Ovary (tissue), 9 donors: ENCODE measurements around the gene PEX14. TPM values are rescaled to one million over a fixed set of nuclear protein-coding genes. Genes with fewer than 3 reads are reported as not detected.
"Not testable (repeated sequence)": the region's sequence is repeated elsewhere in the genome, so short reads cannot be mapped to it uniquely, and the experiment has no call there.

Experiments used
- DNase-seq, 5 donors: peaks; one replicate each; pipeline ENCODE4 v3.0.0-alpha.2; 2019 to 2020
- H3K27ac ChIP-seq, 2 donors: fragments of 200-600 bp; one replicate each; pipeline versions ENCODE4 v1.5.1 to v1.8.0; 2019 to 2022
- H3K27me3 ChIP-seq: fragments of 200-600 bp; one replicate; pipeline ENCODE4 v1.8.0; 2022
- H3K36me3 ChIP-seq: fragments of 200-600 bp; sonication (generic); one replicate; pipeline ENCODE4 v1.5.1; 2019
- H3K4me1 ChIP-seq: one replicate; pipeline ENCODE4 v1.8.1; 2013; ENCODE audit warnings: mild to moderate bottlenecking, moderate library complexity; ENCODE audit not compliant: insufficient read depth
- H3K4me3 ChIP-seq: fragments of 200-600 bp; sonication (generic); one replicate; pipeline ENCODE4 v1.5.1; 2017
- H3K9me3 ChIP-seq, 2 donors: fragments of 200-600 bp in 1 of 2; sonication (generic) in 1 of 2; one replicate each; pipeline versions ENCODE4 v1.5.1 to v1.8.1; 2013 to 2019; ENCODE audit warnings: mild to moderate bottlenecking in 1 of 2, moderate library complexity in 1 of 2
- CTCF ChIP-seq, 3 donors: fragments of 450-650 bp in 2 of 3; fragments of 200-600 bp in 1 of 3; IDR thresholded peaks; one replicate each; pipeline versions ENCODE4 v1.5.1 to v1.8.0; 2016 to 2022; ENCODE audit warnings: antibody characterized with exemption in 3 of 3, mild to moderate bottlenecking in 1 of 3
- EP300 ChIP-seq: sonication (generic); formaldehyde crosslinking; IDR thresholded peaks from one replicate; pipeline ENCODE4 v1.6.1; 2017; ENCODE audit warnings: antibody characterized with exemption
- POLR2A ChIP-seq: fragments of 450-650 bp; IDR thresholded peaks from one replicate; pipeline ENCODE4 v1.6.1; 2017; ENCODE audit warnings: antibody characterized with exemption, mild to moderate bottlenecking, moderate library complexity
- WGBS, 3 donors: extraction: QIAGEN DNeasy Blood & Tissue Kit in 1 of 3; methylation state at CpG; one replicate each; pipeline versions ENCODE4 v1.1.5 to v1.1.7; 2013 to 2017; 5-methylcytosine and 5-hydroxymethylcytosine counted together
- intact Hi-C, 4 donors: fragments of 100-400 bp; cut with DNase I; formaldehyde crosslinking; loops; one replicate each; pipeline versions ENCODE4 v1.11.0 to v1.15.1; 2022 to 2023
- polyA plus RNA-seq, 2 donors: library from polyadenylated mRNA; stranded (reverse); fragments of 200-250 nt in 1 of 2; fragments of 350-450 nt in 1 of 2; fragmentation: Illumina TruSeq in 1 of 2; extraction: RNeasy Lipid Tissue Mini Kit (QIAGEN cat#74804) in 1 of 2; gene quantifications; one replicate each; pipeline ENCODE4 v1.2.3, GENCODE V29; 2013 to 2014
- total RNA-seq, 7 donors: library from RNA; depleted of rRNA in 2 of 7; stranded (reverse); fragments of >200 nt in 2 of 7; fragmentation: NEBNext Ultra II Directional in 3 of 7; extraction: Animal tissue kit (Norgen Biotek cat#: 25700) in 3 of 7; gene quantifications; one replicate each; pipeline versions ENCODE4 v1.1.0 to v1.2.4, GENCODE V29; 2016 to 2023
- donor health status: DM: no; HTN: no; CAD: no; lungs with moderate emphysema.
- donor health status: DM: no; HTN: no; CAD: no.
- donor health status: Bipolar disorder and iron deficiency.
- donor health status: DM: yes; HTN: yes; CAD: no.
- donor health status: DM: no; HTN: no; CAD: no.
- donor health status: DM: yes; HTN: yes; CAD: no.

Gene PEX14
- total and polyA plus RNA-seq, 9 donors = 3.3 to 22.9 (median 16.7) TPM

- intact Hi-C loops = no loop called here
- H3K27ac ChIP-seq = no peak overlapping the region
- no peaks in the 10 kb centered on the region for H3K36me3 ChIP-seq
- DNase-seq = no peak
- no peaks in the 10 kb centered on the region for H3K9me3 ChIP-seq
- no peaks in the 10 kb centered on the region for H3K27me3 ChIP-seq
- TF ChIP-seq CTCF (IDR thresholded peaks at IDR 0.05) = no peak
- TF ChIP-seq EP300 = no peak
- no peak for TF ChIP-seq POLR2A
- H3K4me1 ChIP-seq = peaks cover 2% of the 10 kb centered on the region
- no peak overlapping the region for H3K4me3 ChIP-seq
- WGBS, 3 donors = 91 to 96% (median 96%) methylated on average over 4 of the region's 4 CpGs
Observed at GRCh38 chr1:10470043-10470442, 4.7 kb upstream of the PEX14 start.

GRCh38 chr1:10471411-10472219 lies 3.1 kb upstream of the PEX14 start:
- TF ChIP-seq POLR2A (no peak), EP300 (no peak), CTCF (IDR thresholded peaks at IDR 0.05) (no peak)
- H3K36me3 ChIP-seq = no peaks in the 10 kb centered on the region
- intact Hi-C loops = no loop called here
- 5 to 6% (median 5%) methylated on average over 23 of the region's 23 CpGs for WGBS, 3 donors
- peaks cover 7% of the 10 kb centered on the region for H3K4me1 ChIP-seq
- H3K27ac ChIP-seq = peak overlapping the region; percentile 50 to 58
- no peaks in the 10 kb centered on the region for H3K27me3 ChIP-seq
- no peaks in the 10 kb centered on the region for H3K9me3 ChIP-seq
- DNase-seq = peak in 1 of 5 donors; percentile 56
- H3K4me3 ChIP-seq = peak overlapping the region; percentile 87

- WGBS, 3 donors = 1 to 2% (median 1%) methylated on average over 53 to 59 of the region's 59 CpGs
- peak; percentile 89 to 93 (median 92) for DNase-seq
- Histone ChIP-seq H3K9me3 (no peaks in the 10 kb centered on the region), H3K27ac (peak within 1 kb of the TSS; percentile 50 to 58), H3K4me3 (peak within 1 kb of the TSS; percentile 87), H3K36me3 (no peaks in the 10 kb centered on the region), H3K27me3 (no peaks in the 10 kb centered on the region), H3K4me1 (peaks cover 7% of the 10 kb centered on the region)
- TF ChIP-seq POLR2A (peak; percentile 33), CTCF (IDR thresholded peaks at IDR 0.05) (no peak), EP300 (no peak)
- intact Hi-C loops = no loop called here
Observed at GRCh38 chr1:10472220-10473144, 2.3 kb upstream of the PEX14 start, which contains the start of gene DFFA. Gene DFFA, minus strand, starts transcription at chr1:10472529. Its CDS starts 71 bp downstream, at chr1:10472458.

GRCh38 chr1:10473145-10473765 lies 1.5 kb upstream of the PEX14 start:
- 53 to 80% (median 61%) methylated on average over 23 of the region's 23 CpGs for WGBS, 3 donors
- no peaks in the 10 kb centered on the region for H3K9me3 ChIP-seq
- no peaks in the 10 kb centered on the region for H3K36me3 ChIP-seq
- peaks cover 7% of the 10 kb centered on the region for H3K4me1 ChIP-seq
- H3K27me3 ChIP-seq = no peaks in the 10 kb centered on the region
- no peak overlapping the region for H3K27ac ChIP-seq
- DNase-seq = no peak
- intact Hi-C loops = no loop called here
- no peak overlapping the region for H3K4me3 ChIP-seq
- no peak for TF ChIP-seq CTCF (IDR thresholded peaks at IDR 0.05)
- TF ChIP-seq POLR2A = no peak
- no peak for TF ChIP-seq EP300

- peak overlapping the region; percentile 90 for H3K4me3 ChIP-seq
- H3K27me3 ChIP-seq, intact Hi-C loops, H3K9me3 ChIP-seq, H3K36me3 ChIP-seq, H3K4me1 ChIP-seq, H3K27ac ChIP-seq: not testable (repeated sequence)
- peak in 1 of 5 donors; percentile 33 for DNase-seq
- WGBS, 3 donors = 77 to 86% (median 84%) methylated on average over 10 of the region's 10 CpGs
Observed at GRCh38 chr1:10474309-10474612, 489 bp upstream of the PEX14 start.
